MM.1S (cell line): Measurements from ENCODE around the gene TRIM41.
A peak's percentile ranks its signal among the peaks of the same experiment; 100 is the strongest.
"Not testable (repeated sequence)": the region's sequence is repeated elsewhere in the genome, so short reads cannot be mapped to it uniquely, and the experiment has no call there.

Experiments used
- DNase-seq: peaks from one replicate; pipeline ENCODE4 v3.0.0-alpha.2; 2015
- H2AFZ ChIP-seq: fragments of 300-600 bp; sonication (generic); 2 replicates; pipeline ENCODE4 v1.6.0; 2016; ENCODE audit warnings: antibody characterized with exemption, low read length
- H3F3A ChIP-seq: fragments of 300-600 bp; sonication (generic); 2 replicates; pipeline ENCODE4 v1.6.1; 2016; ENCODE audit warnings: mild to moderate bottlenecking, antibody characterized with exemption, low read length, moderate library complexity, mixed read lengths; ENCODE audit not compliant: insufficient read depth
- H3K27ac ChIP-seq: fragments of 300-600 bp; sonication (generic); 2 replicates; pipeline ENCODE4 v1.5.1; 2016; ENCODE audit warnings: mild to moderate bottlenecking, low read length
- H3K27me3 ChIP-seq: fragments of 300-600 bp; sonication (generic); replicated peaks from 2 replicates; pipeline ENCODE4 v1.6.0; 2016; ENCODE audit warnings: low read length; ENCODE audit not compliant: insufficient read depth
- H3K36me3 ChIP-seq: fragments of 300-600 bp; sonication (generic); replicated peaks from 2 replicates; pipeline ENCODE4 v1.6.1; 2016; ENCODE audit warnings: mild to moderate bottlenecking, low read length, mixed read lengths; ENCODE audit not compliant: insufficient read depth
- H3K4me1 ChIP-seq: fragments of 300-600 bp; sonication (generic); 2 replicates; pipeline ENCODE4 v1.6.1; 2016; ENCODE audit warnings: low read length, mixed read lengths
- H3K4me2 ChIP-seq: fragments of 300-600 bp; sonication (generic); 2 replicates; pipeline ENCODE4 v1.6.0; 2016; ENCODE audit warnings: low read depth, low read length
- H3K4me3 ChIP-seq: fragments of 300-600 bp; sonication (generic); 2 replicates; pipeline ENCODE4 v1.5.1; 2016; ENCODE audit warnings: low read length, mixed read lengths
- H3K79me2 ChIP-seq: fragments of 300-600 bp; sonication (generic); 2 replicates; pipeline ENCODE4 v1.6.1; 2016; ENCODE audit warnings: mixed run types, low read length, mixed read lengths
- H3K9ac ChIP-seq: fragments of 300-600 bp; sonication (generic); 2 replicates; pipeline ENCODE4 v1.6.1; 2016; ENCODE audit warnings: low read length, mixed read lengths
- H3K9me2 ChIP-seq: fragments of 300-600 bp; sonication (generic); replicated peaks from 2 replicates; pipeline ENCODE4 v1.6.1; 2016; ENCODE audit warnings: mild to moderate bottlenecking, low read length, mixed read lengths; ENCODE audit not compliant: insufficient read depth
- H3K9me3 ChIP-seq: fragments of 300-600 bp; sonication (generic); replicated peaks from 2 replicates; pipeline ENCODE4 v1.6.1; 2016; ENCODE audit warnings: mild to moderate bottlenecking, low read length, mixed read lengths; ENCODE audit not compliant: insufficient read depth
- H4K20me1 ChIP-seq: fragments of 300-600 bp; sonication (generic); 2 replicates; pipeline ENCODE4 v1.6.1; 2016; ENCODE audit warnings: mild to moderate bottlenecking, low read length, moderate library complexity, mixed read lengths; ENCODE audit not compliant: insufficient read depth
- CTCF ChIP-seq: fragments of 300-600 bp; sonication (generic); IDR thresholded peaks from 2 replicates; pipeline ENCODE4 v1.5.1; 2016; ENCODE audit warnings: antibody characterized with exemption, low read length, mixed read lengths
- EZH2 ChIP-seq: fragments of 300-600 bp; sonication (generic); optimal IDR thresholded peaks from 2 replicates; pipeline ENCODE3; 2017; ENCODE audit warnings: low read depth, mild to moderate bottlenecking, antibody characterized with exemption, low read length, mixed read lengths
- EZH2phosphoT487 ChIP-seq: fragments of 300-600 bp; sonication (generic); IDR thresholded peaks from 2 replicates; pipeline ENCODE4 v1.6.1; 2018; ENCODE audit warnings: antibody characterized with exemption, low read length

Gene TRIM41

GRCh38 chr5:181223058-181223728 lies at the start of gene TRIM41:
Gene TRIM41, plus strand, starts transcription at chr5:181223281. Its CDS starts 719 bp downstream, at chr5:181224000.
- peak within 1 kb of the TSS; percentile 90 for H3K4me3 ChIP-seq
- H3K27ac ChIP-seq, result peak within 1 kb of the TSS; percentile 97
- peak within 1 kb of the TSS; percentile 84 for H3K9ac ChIP-seq
- TF ChIP-seq CTCF, result 0 out of 2 replicates have a peak, but pooled peaks have one; percentile 12
- no peak for TF ChIP-seq EZH2phosphoT487
- H3K36me3 ChIP-seq, result no peaks in the 10 kb centered on the region
- no peaks in the 10 kb centered on the region for H4K20me1 ChIP-seq
- H2AFZ ChIP-seq, result peak within 1 kb of the TSS; percentile 81
- H3K9me2 ChIP-seq, result no peaks in the 10 kb centered on the region
- H3F3A ChIP-seq, result peaks cover 48% of the 10 kb centered on the region
- no peaks in the 10 kb centered on the region for H3K27me3 ChIP-seq
- H3K9me3 ChIP-seq, result no peaks in the 10 kb centered on the region
- H3K79me2 ChIP-seq, result peaks cover 16% of the 10 kb centered on the region
- H3K4me1 ChIP-seq, result peaks cover 16% of the 10 kb centered on the region
- peak; percentile 99 for DNase-seq
- peak within 1 kb of the TSS; percentile 98 for H3K4me2 ChIP-seq

GRCh38 chr5:181173420-181174342 lies 49.4 kb upstream of the TRIM41 start:
- peak overlapping the region; percentile 67; the same call in 1 of the 2 replicates for H3K27ac ChIP-seq
- H3K79me2 ChIP-seq, result no peaks in the 10 kb centered on the region

GRCh38 chr5:181176254-181176952 lies 46.7 kb upstream of the TRIM41 start:
- no peak overlapping the region for H3K4me3 ChIP-seq
- no peaks in the 10 kb centered on the region for H4K20me1 ChIP-seq
- no peaks in the 10 kb centered on the region for H3K36me3 ChIP-seq
- peaks cover 11% of the 10 kb centered on the region for H3K4me1 ChIP-seq
- no peaks in the 10 kb centered on the region for H3K79me2 ChIP-seq
- H3K9me3 ChIP-seq, result no peaks in the 10 kb centered on the region
- peaks cover 15% of the 10 kb centered on the region for H3K27me3 ChIP-seq
- H2AFZ ChIP-seq, result no peak overlapping the region
- peaks cover 12% of the 10 kb centered on the region for H3F3A ChIP-seq
- no peaks in the 10 kb centered on the region for H3K9me2 ChIP-seq
- TF ChIP-seq CTCF (no peak), EZH2 (no peak), EZH2phosphoT487 (no peak)
- H3K27ac ChIP-seq, result no peak overlapping the region
- H3K9ac ChIP-seq, result no peak overlapping the region
- H3K4me2 ChIP-seq, result no peak overlapping the region
- no peak for DNase-seq

More at GRCh38 chr5:181173420-181174342, 49.4 kb upstream of the TRIM41 start:
- Histone ChIP-seq H4K20me1 (no peaks in the 10 kb centered on the region), H3K9me2 (no peaks in the 10 kb centered on the region), H3K36me3 (no peaks in the 10 kb centered on the region), H3K9ac (peak overlapping the region; percentile 39; the same call in 1 of the 2 replicates), H2AFZ (peak overlapping the region; percentile 88), H3K27me3 (peaks cover 32% of the 10 kb centered on the region), H3K4me2 (peak overlapping the region; percentile 93), H3K9me3 (no peaks in the 10 kb centered on the region), H3K4me1 (peaks cover 17% of the 10 kb centered on the region), H3K4me3 (peak overlapping the region; percentile 66), H3F3A (peaks cover 12% of the 10 kb centered on the region)
- peak; percentile 69 for DNase-seq
- TF ChIP-seq EZH2, result no peak
- no peak for TF ChIP-seq CTCF
- TF ChIP-seq EZH2phosphoT487, result no peak

- H3K9ac ChIP-seq, H3K36me3 ChIP-seq, H3K27ac ChIP-seq, H2AFZ ChIP-seq, H4K20me1 ChIP-seq, H3K9me2 ChIP-seq, H3K4me3 ChIP-seq, H3K4me2 ChIP-seq, H3K79me2 ChIP-seq, DNase-seq, H3K4me1 ChIP-seq, H3K9me3 ChIP-seq: not testable (repeated sequence)
- Histone ChIP-seq H3F3A (peaks cover 19% of the 10 kb centered on the region), H3K27me3 (peaks cover 15% of the 10 kb centered on the region)
Measured at GRCh38 chr5:181177559-181177958, 45.5 kb upstream of the TRIM41 start.
